Breast epithelium (tissue), 3 donors: ENCODE data around the gene RENBP.

ENCODE experiments used
- POLR2A ChIP-seq: fragments of 450-650 bp; IDR thresholded peaks from one replicate; pipeline ENCODE4 v1.6.1; 2016; ENCODE audit warnings: antibody characterized with exemption, mild to moderate bottlenecking, moderate library complexity
- POLR2AphosphoS5 ChIP-seq, 3 donors: sonication (generic); formaldehyde crosslinking; IDR thresholded peaks; one replicate each; pipeline ENCODE4 v1.6.1; 2017; ENCODE audit warnings: antibody characterized with exemption in 3 of 3
- TF ChIP-seq, protein P1 (sequence below), 3 donors: fragments of 450-650 bp; IDR thresholded peaks; one replicate each; pipeline ENCODE4 v1.5.1; 2016 to 2017; ENCODE audit warnings: antibody characterized with exemption in 3 of 3, mild to moderate bottlenecking in 3 of 3, moderate library complexity in 3 of 3

DNA sequence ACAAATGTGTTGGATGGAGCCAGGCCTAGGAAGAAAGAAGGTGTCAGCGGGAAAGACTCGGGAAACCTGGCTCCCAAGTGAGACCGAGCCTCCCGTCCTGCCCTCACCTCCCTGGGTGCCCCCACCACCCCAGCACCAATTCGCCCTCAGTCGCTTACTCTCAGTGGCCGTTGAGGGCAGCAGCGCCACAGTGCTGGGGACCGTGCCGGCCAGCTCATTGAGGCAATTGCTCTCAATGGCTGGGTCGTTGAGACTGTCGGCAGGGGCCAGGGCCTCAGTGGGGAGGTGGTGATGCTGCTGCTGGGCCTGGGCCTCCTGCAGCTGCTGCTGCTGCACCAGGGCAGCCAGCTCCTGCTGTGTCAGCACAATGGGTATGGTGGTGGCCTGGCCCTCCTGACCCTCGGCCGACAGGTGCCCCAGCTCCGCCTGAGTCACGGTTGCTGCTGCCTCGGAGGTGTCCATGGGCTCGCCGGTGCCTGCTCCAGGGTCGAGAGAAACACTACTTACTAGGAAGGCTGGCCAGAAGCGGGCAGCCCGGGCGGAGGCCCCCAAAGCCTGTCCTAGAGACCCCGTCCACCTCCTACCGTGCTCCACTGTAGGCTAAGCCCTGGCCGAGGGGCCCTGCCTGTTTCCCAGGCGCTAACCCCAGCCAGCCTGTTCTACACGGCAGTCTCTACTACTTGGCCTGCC lies 7.4 kb upstream of the RENBP start:
- TF ChIP-seq, protein P1, sequence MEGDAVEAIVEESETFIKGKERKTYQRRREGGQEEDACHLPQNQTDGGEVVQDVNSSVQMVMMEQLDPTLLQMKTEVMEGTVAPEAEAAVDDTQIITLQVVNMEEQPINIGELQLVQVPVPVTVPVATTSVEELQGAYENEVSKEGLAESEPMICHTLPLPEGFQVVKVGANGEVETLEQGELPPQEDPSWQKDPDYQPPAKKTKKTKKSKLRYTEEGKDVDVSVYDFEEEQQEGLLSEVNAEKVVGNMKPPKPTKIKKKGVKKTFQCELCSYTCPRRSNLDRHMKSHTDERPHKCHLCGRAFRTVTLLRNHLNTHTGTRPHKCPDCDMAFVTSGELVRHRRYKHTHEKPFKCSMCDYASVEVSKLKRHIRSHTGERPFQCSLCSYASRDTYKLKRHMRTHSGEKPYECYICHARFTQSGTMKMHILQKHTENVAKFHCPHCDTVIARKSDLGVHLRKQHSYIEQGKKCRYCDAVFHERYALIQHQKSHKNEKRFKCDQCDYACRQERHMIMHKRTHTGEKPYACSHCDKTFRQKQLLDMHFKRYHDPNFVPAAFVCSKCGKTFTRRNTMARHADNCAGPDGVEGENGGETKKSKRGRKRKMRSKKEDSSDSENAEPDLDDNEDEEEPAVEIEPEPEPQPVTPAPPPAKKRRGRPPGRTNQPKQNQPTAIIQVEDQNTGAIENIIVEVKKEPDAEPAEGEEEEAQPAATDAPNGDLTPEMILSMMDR (IDR thresholded peaks at IDR 0.05), result no peak
- TF ChIP-seq POLR2AphosphoS5 (IDR thresholded peaks at IDR 0.05) (no peak), POLR2A (no peak)
